B cell (primary cell): ENCODE measurements around the gene GPC3. TPM values are rescaled to one million over a fixed set of nuclear protein-coding genes. Genes with fewer than 3 reads are reported as not detected.

Source experiments
- ATAC-seq: fragments of 200-7000 bp; cut with Tn5 transposase; one replicate; pipeline ENCODE4 v1.10.0; 2021; ENCODE audit warnings: low read depth, mild to moderate bottlenecking, moderate number of reproducible peaks, moderate library complexity
- CTCF ChIA-PET: fragments of 350-600 bp; sonication (Branson Sonifier 250); formaldehyde crosslinking; loops from one replicate; lab custom pipeline; 2021; ENCODE audit warnings: antibody characterized with exemption, inconsistent platforms; lab: Charles Lee
- POLR2A ChIA-PET: fragments of 350-600 bp; sonication (Branson Sonifier 250); formaldehyde crosslinking; loops from one replicate; lab custom pipeline; 2021; ENCODE audit warnings: antibody characterized with exemption; lab: Charles Lee
- DNase-seq: peaks from one replicate; pipeline ENCODE4 v3.0.0; 2013
- H2AFZ ChIP-seq: 2 replicates; pipeline ENCODE4 v1.6.1; 2012; ENCODE audit warnings: mild to moderate bottlenecking, low read depth, low read length; ENCODE audit not compliant: insufficient read depth, poor library complexity, severe bottlenecking
- H3K27ac ChIP-seq, 2 donors: 1 replicate in 1 of 2; 2 replicates in 1 of 2; pipeline ENCODE4 v1.5.1; 2012 to 2013; ENCODE audit warnings: low read length in 2 of 2, mild to moderate bottlenecking in 2 of 2, moderate library complexity in 1 of 2
- H3K27me3 ChIP-seq, 4 experiments: fragments of 200-600 bp in 1 of 4; sonication (generic) in 1 of 4; replicated peaks in 1 of 4; 1 replicate in 2 of 4; 2 replicates in 2 of 4; pipeline versions ENCODE4 v1.6.1 to v1.7.0; 2013 to 2016; ENCODE audit warnings: low read length in 3 of 4, mild to moderate bottlenecking in 2 of 4, mixed read lengths in 1 of 4, moderate library complexity in 1 of 4; ENCODE audit not compliant: insufficient read depth in 4 of 4, control insufficient read depth in 3 of 4; ENCODE audit errors: control extremely low read depth in 1 of 4
- H3K36me3 ChIP-seq, 2 experiments: replicated peaks in 1 of 2; 1 replicate in 1 of 2; 2 replicates in 1 of 2; pipeline versions ENCODE4 v1.6.1 to v1.7.1; 2013; ENCODE audit warnings: low read length in 1 of 2; ENCODE audit not compliant: insufficient read depth in 2 of 2, control insufficient read depth in 1 of 2; ENCODE audit errors: control extremely low read depth in 1 of 2, extremely low read depth in 1 of 2
- H3K4me1 ChIP-seq, 2 donors: fragments of 200-600 bp in 1 of 2; sonication (generic) in 1 of 2; 1 replicate in 1 of 2; 2 replicates in 1 of 2; pipeline versions ENCODE4 v1.5.1 to v1.6.1; 2013 to 2017; ENCODE audit warnings: low read length in 2 of 2; ENCODE audit not compliant: control insufficient read depth in 2 of 2, insufficient read depth in 2 of 2
- H3K4me2 ChIP-seq: replicated peaks from 2 replicates; pipeline ENCODE3; 2012; ENCODE audit warnings: mild to moderate bottlenecking, low read depth, low read length; ENCODE audit not compliant: poor library complexity, severe bottlenecking
- H3K4me3 ChIP-seq, 5 experiments: fragments of 200-600 bp in 1 of 5; sonication (generic) in 1 of 5; 1 replicate in 3 of 5; 2 replicates in 2 of 5; pipeline versions ENCODE4 v1.5.1 to v1.7.0; 2011 to 2016; ENCODE audit warnings: low read length in 4 of 5, mild to moderate bottlenecking in 4 of 5, low read depth in 2 of 5, control low read depth in 1 of 5, moderate library complexity in 1 of 5; ENCODE audit not compliant: insufficient read depth in 1 of 5; ENCODE audit errors: control extremely low read depth in 1 of 5, extremely low read depth in 1 of 5
- H3K79me2 ChIP-seq: fragments of 200-600 bp; sonication (generic); one replicate; pipeline ENCODE4 v1.6.0; 2016; ENCODE audit warnings: low read length; ENCODE audit not compliant: control insufficient read depth, insufficient read depth
- H3K9ac ChIP-seq: fragments of 200-600 bp; sonication (generic); 2 replicates; pipeline ENCODE4 v1.6.1; 2017; ENCODE audit warnings: mild to moderate bottlenecking, low read length, moderate library complexity
- H3K9me3 ChIP-seq, 3 donors: one replicate each; pipeline versions ENCODE4 v1.6.1 to v1.7.1; 2013; ENCODE audit warnings: low read length in 2 of 3; ENCODE audit not compliant: control insufficient read depth in 2 of 3, insufficient read depth in 1 of 3; ENCODE audit errors: control extremely low read depth in 1 of 3
- H4K20me1 ChIP-seq: 2 replicates; pipeline ENCODE4 v1.6.0; 2012; ENCODE audit warnings: mild to moderate bottlenecking, low read length; ENCODE audit not compliant: insufficient read depth, control insufficient read depth, poor library complexity, severe bottlenecking
- H3K27ac Mint-ChIP-seq: one replicate; pipeline ENCODE4 v1.8.0; 2021; ENCODE audit warnings: mixed read lengths
- H3K27me3 Mint-ChIP-seq: one replicate; pipeline ENCODE4 v1.8.0; 2021; ENCODE audit warnings: mixed read lengths
- H3K4me1 Mint-ChIP-seq: one replicate; pipeline ENCODE4 v1.8.0; 2021; ENCODE audit warnings: mixed read lengths
- H3K4me3 Mint-ChIP-seq: one replicate; pipeline ENCODE4 v1.8.0; 2021; ENCODE audit warnings: mixed read lengths
- H3K9me3 Mint-ChIP-seq: one replicate; pipeline ENCODE4 v1.8.0; 2022; ENCODE audit warnings: mixed read lengths; ENCODE audit not compliant: insufficient read depth
- CTCF ChIP-seq: fragments of 200-600 bp; IDR thresholded peaks from one replicate; pipeline ENCODE4 v1.8.0; 2022; ENCODE audit warnings: antibody characterized with exemption, mild to moderate bottlenecking
- EZH2 ChIP-seq: IDR thresholded peaks from 2 replicates; pipeline ENCODE4 v1.6.1; 2012; ENCODE audit warnings: borderline replicate concordance, low read depth, mild to moderate bottlenecking, moderate library complexity, low read length; ENCODE audit not compliant: insufficient read depth, poor library complexity, severe bottlenecking
- WGBS: methylation state at CpG from one replicate; pipeline ENCODE4 v1.1.5; 2013; ENCODE audit warnings: missing lambda C conversion rate; ENCODE audit not compliant: insufficient coverage; 5-methylcytosine and 5-hydroxymethylcytosine counted together
- intact Hi-C: fragments of 100-400 bp; cut with micrococcal nuclease; formaldehyde crosslinking; loops from one replicate; pipeline ENCODE4 v1.10.0; 2022
- polyA plus RNA-seq: library from polyadenylated mRNA; depleted of rRNA; stranded (reverse); fragments of >200 nt; gene quantifications from 2 replicates; pipeline ENCODE4 v1.2.3, GENCODE V29; 2012
- total RNA-seq, 2 donors: library from RNA; stranded (reverse); fragments of 120-200 nt in 1 of 2; gene quantifications; 1 replicate in 1 of 2; 2 replicates in 1 of 2; pipeline versions ENCODE4 v1.2.3 to v1.2.4, GENCODE V29; 2013 to 2022

Gene GPC3
- total and polyA plus RNA-seq, 2 donors (not counting 1 experiment from before 2014, with no cell fraction given), result not detected

- H3K79me2 ChIP-seq, result no peaks in the 10 kb centered on the region
- H4K20me1 ChIP-seq, result no peaks in the 10 kb centered on the region
- Mint-ChIP-seq H3K27me3 (no peaks in the 10 kb centered on the region), H3K27ac (no peak overlapping the region), H3K4me1 (no peaks in the 10 kb centered on the region), H3K4me3 (no peak overlapping the region), H3K9me3 (no peaks in the 10 kb centered on the region)
- ATAC-seq (no peak), DNase-seq (no peak)
- H3K4me2 ChIP-seq, result no peak overlapping the region
- no peak overlapping the region for H3K27ac ChIP-seq
- H3K4me3 ChIP-seq, result no peak overlapping the region
- ChIA-PET POLR2A (no interaction called here), CTCF (no interaction called here)
- intact Hi-C loops, result loop anchor here (10.0 kb wide), 1 partner anchor 459 kb away; no protein-coding TSS in a partner anchor
- no peaks in the 10 kb centered on the region for H3K36me3 ChIP-seq
- no peaks in the 10 kb centered on the region for H3K27me3 ChIP-seq
- H2AFZ ChIP-seq, result no peak overlapping the region
- no peaks in the 10 kb centered on the region for H3K4me1 ChIP-seq
- no peaks in the 10 kb centered on the region for H3K9me3 ChIP-seq
- TF ChIP-seq EZH2 (no peak), CTCF (no peak)
- H3K9ac ChIP-seq, result no peak overlapping the region
Observed at GRCh38 chrX:133796282-133796681, 189.1 kb downstream of the GPC3 start.

- no peak for TF ChIP-seq CTCF
- no CpG with 5 or more reads among the region's 4 CpGs for WGBS
- CTCF ChIA-PET, result interaction anchor here (0.6 to 3.8 kb wide), 9 partner anchors 8 to 350 kb away, joined by 3 to 41 read pairs (median 6); no protein-coding TSS in a partner anchor
- intact Hi-C loops, result loop anchor here (10.0 kb wide), 1 partner anchor 461 kb away; no protein-coding TSS in a partner anchor
- Mint-ChIP-seq H3K9me3 (no peaks in the 10 kb centered on the region), H3K27ac (no peak overlapping the region), H3K4me1 (no peaks in the 10 kb centered on the region), H3K27me3 (no peaks in the 10 kb centered on the region), H3K4me3 (no peak overlapping the region)
- Histone ChIP-seq H2AFZ (no peak overlapping the region), H3K27ac (no peak overlapping the region), H3K79me2 (no peaks in the 10 kb centered on the region), H3K4me2 (no peak overlapping the region), H3K27me3 (no peaks in the 10 kb centered on the region), H4K20me1 (no peaks in the 10 kb centered on the region), H3K9me3 (no peaks in the 10 kb centered on the region), H3K4me3 (no peak overlapping the region), H3K36me3 (no peaks in the 10 kb centered on the region), H3K9ac (no peak overlapping the region), H3K4me1 (no peaks in the 10 kb centered on the region)
- no peak for ATAC-seq
- POLR2A ChIA-PET, result no interaction called here
- DNase-seq, result no peak
Observed at GRCh38 chrX:133794126-133794525, 191.3 kb downstream of the GPC3 start.
